GM21576 (cell line): ENCODE data around the gene CTSW.
"Not testable (repeated sequence)": the region's sequence is repeated elsewhere in the genome, so short reads cannot be mapped to it uniquely, and the experiment has no call there.

Experiments
- ATAC-seq: cut with Tn5 transposase; IDR thresholded peaks from one replicate; pipeline ENCODE4 v1.9.1; 2021; ENCODE audit warnings: mild to moderate bottlenecking, moderate library complexity; ENCODE audit not compliant: unreplicated experiment

The CTSW gene

GRCh38 chr11:65883786-65884715 is 4.4 kb downstream of the CTSW start:
- ATAC-seq = no peak

GRCh38 chr11:65884716-65885092 is 5.1 kb downstream of the CTSW start:
- no peak for ATAC-seq

- no peak for ATAC-seq
These were observed 5.6 kb downstream of the CTSW start for GRCh38 chr11:65885231-65885630.

- ATAC-seq = no peak
These were observed 6.3 kb downstream of the CTSW start for GRCh38 chr11:65885808-65886536.

- no peak for ATAC-seq
These were observed 7.4 kb downstream of the CTSW start for GRCh38 chr11:65886826-65887722.

- ATAC-seq = no peak
These were observed 8.1 kb downstream of the CTSW start for GRCh38 chr11:65887723-65888162.

- ATAC-seq = peak; percentile 38
These were observed 8.7 kb downstream of the CTSW start, which contains the start of gene FIBP for GRCh38 chr11:65888163-65888814. TSS of gene FIBP (minus strand) at chr11:65888471. CDS start at chr11:65888418, 53 bp downstream.

- ATAC-seq = peak; percentile 39
These were observed 10.9 kb downstream of the CTSW start, which contains the start of gene CCDC85B for GRCh38 chr11:65890324-65891218. TSS of gene CCDC85B (plus strand) at chr11:65890673. CDS start at chr11:65890784, 111 bp downstream.

GRCh38 chr11:65891219-65892136 is 11.8 kb downstream of the CTSW start:
- no peak for ATAC-seq

- ATAC-seq = not testable (repeated sequence)
These were observed 12.5 kb downstream of the CTSW start for GRCh38 chr11:65892137-65892540.

GRCh38 chr11:65892661-65893317 is 13.2 kb downstream of the CTSW start:
- ATAC-seq = no peak

- no peak for ATAC-seq
These were observed 14.5 kb downstream of the CTSW start for GRCh38 chr11:65894034-65894591.

- no peak for ATAC-seq
These were observed 15.9 kb downstream of the CTSW start for GRCh38 chr11:65895482-65895981.

- no peak for ATAC-seq
These were observed 16.7 kb downstream of the CTSW start for GRCh38 chr11:65896034-65896999.

- ATAC-seq = no peak
These were observed 17.4 kb downstream of the CTSW start for GRCh38 chr11:65897020-65897471.
